BJ (cell line): Measurements from ENCODE around the gene PPP1R7. TPM values are rescaled to one million over a fixed set of nuclear protein-coding genes. Genes with fewer than 3 reads are reported as not detected.

Experiments
- CTCF ChIA-PET: fragments of 350-600 bp; formaldehyde crosslinking; extraction: SDS; loops from one replicate; lab custom pipeline; 2021; ENCODE audit warnings: antibody characterized with exemption, inconsistent platforms; lab: Yijun Ruan, JAX
- POLR2A ChIA-PET: fragments of 300-600 bp; sonication (Branson Sonifier 250); formaldehyde crosslinking; extraction: SDS; loops from one replicate; lab custom pipeline; 2021; ENCODE audit warnings: antibody characterized with exemption; lab: Charles Lee
- DNase-seq: peaks from one replicate; pipeline ENCODE4 v3.0.0-alpha.2; 2011; ENCODE audit warnings: low read depth
- H3K27me3 ChIP-seq: 2 replicates; pipeline ENCODE4 v1.6.0; 2011; ENCODE audit warnings: low read length; ENCODE audit not compliant: control insufficient read depth, insufficient read depth
- H3K36me3 ChIP-seq: 2 replicates; pipeline ENCODE4 v1.5.1; 2011; ENCODE audit warnings: low read length; ENCODE audit not compliant: control insufficient read depth, insufficient read depth
- H3K4me3 ChIP-seq: 2 replicates; pipeline ENCODE4 v1.5.1; 2011; ENCODE audit warnings: low read depth, mild to moderate bottlenecking, control low read depth, low read length
- CTCF ChIP-seq: IDR thresholded peaks from 2 replicates; pipeline ENCODE4 v1.5.1; 2011; ENCODE audit warnings: low read depth, mild to moderate bottlenecking, control low read depth, inconsistent platforms, low read length, moderate library complexity; ENCODE audit not compliant: insufficient read depth
- polyA plus RNA-seq: library from polyadenylated mRNA; depleted of rRNA; stranded (reverse); fragments of >200 nt; gene quantifications from 2 replicates; pipeline ENCODE4 v1.2.3, GENCODE V29; 2011; rRNA removed
- small RNA-seq: library from RNA; depleted of rRNA; stranded (forward); fragments of <200 nt; gene quantifications from one replicate; pipeline ENCODE3, GENCODE V24; 2012; ENCODE audit warnings: low replicate concordance, low read depth; ENCODE audit not compliant: insufficient read length

PPP1R7 gene
- polyA plus RNA-seq, 1 experiment = 45.8 TPM

GRCh38 chr2:241229563-241230401, 79.5 kb downstream of the PPP1R7 start:
- no peak for TF ChIP-seq CTCF
- POLR2A ChIA-PET = no interaction called here
- H3K27me3 ChIP-seq = no peaks in the 10 kb centered on the region
- no peak overlapping the region for H3K4me3 ChIP-seq
- CTCF ChIA-PET = no interaction called here
- DNase-seq = no peak
- H3K36me3 ChIP-seq = peaks cover 69% of the 10 kb centered on the region

GRCh38 chr2:241230435-241230834, 80.2 kb downstream of the PPP1R7 start:
- H3K36me3 ChIP-seq = peaks cover 74% of the 10 kb centered on the region
- ChIA-PET POLR2A (no interaction called here), CTCF (no interaction called here)
- H3K4me3 ChIP-seq = no peak overlapping the region
- TF ChIP-seq CTCF = no peak
- no peaks in the 10 kb centered on the region for H3K27me3 ChIP-seq
- DNase-seq = no peak

GRCh38 chr2:241232736-241233575, 82.7 kb downstream of the PPP1R7 start:
- Histone ChIP-seq H3K36me3 (peaks cover 78% of the 10 kb centered on the region), H3K4me3 (no peak overlapping the region), H3K27me3 (no peaks in the 10 kb centered on the region)
- CTCF ChIA-PET = no interaction called here
- TF ChIP-seq CTCF = no peak
- POLR2A ChIA-PET = no interaction called here
- no peak for DNase-seq

Small RNA genes lying within 50 kb of the gene (small RNA-seq; reads per million reads assigned to genes)
- not detected for gene AC005237.2

Other genes with a start within 250 kb of the PPP1R7 start
- not detected in 2 replicates for gene CROCC2, start 244.1 kb upstream of the PPP1R7 start, polyA plus RNA-seq
- gene SNED1, start 151.8 kb upstream of the PPP1R7 start, polyA plus RNA-seq = 1.8 and 3.9 TPM in 2 replicates
- 32.0 and 33.6 TPM in 2 replicates for gene MTERF4, start 48.2 kb upstream of the PPP1R7 start, polyA plus RNA-seq
- 1.9 and 3.4 TPM in 2 replicates for gene PASK, start 995 bp upstream of the PPP1R7 start, polyA plus RNA-seq
- gene ANO7, start 38.2 kb downstream of the PPP1R7 start, polyA plus RNA-seq = 0.50 and 0.74 TPM in 2 replicates
- 738 and 948 TPM in 2 replicates for gene HDLBP, start 165.2 kb downstream of the PPP1R7 start, polyA plus RNA-seq
- gene SEPTIN2, start 165.5 kb downstream of the PPP1R7 start, polyA plus RNA-seq = 336 and 712 TPM in 2 replicates
- 28.7 and 30.0 TPM in 2 replicates for gene FARP2, start 205.8 kb downstream of the PPP1R7 start, polyA plus RNA-seq